Measurements from ENCODE around the gene B3GNT7.
"Not testable (repeated sequence)": the region's sequence is repeated elsewhere in the genome, so short reads cannot be mapped to it uniquely, and the experiment has no call there.

The B3GNT7 gene

GRCh38 chr2:231427116-231427515, 31.6 kb downstream of the B3GNT7 start:
- no peak for DNase-seq (ENCODE audit: low read depth)

GRCh38 chr2:231429152-231429551, 33.6 kb downstream of the B3GNT7 start:
- no peak for DNase-seq (ENCODE audit: low read depth)

- no peak for DNase-seq (ENCODE audit: low read depth)
Observed at GRCh38 chr2:231429901-231430300, 34.4 kb downstream of the B3GNT7 start.

- not testable (repeated sequence) for DNase-seq (ENCODE audit: low read depth)
Observed at GRCh38 chr2:231430437-231430836, 34.9 kb downstream of the B3GNT7 start.

- no peak for DNase-seq (ENCODE audit: low read depth)
Observed at GRCh38 chr2:231431606-231432005, 36.1 kb downstream of the B3GNT7 start.

- no peak for DNase-seq (ENCODE audit: low read depth)
Observed at GRCh38 chr2:231433990-231434389, 38.5 kb downstream of the B3GNT7 start.

- DNase-seq (ENCODE audit: low read depth) = no peak
Observed at GRCh38 chr2:231436957-231437356, 41.4 kb downstream of the B3GNT7 start.

- DNase-seq (ENCODE audit: low read depth) = no peak
Observed at GRCh38 chr2:231449503-231450054, 54.1 kb downstream of the B3GNT7 start.

GRCh38 chr2:231450548-231450989, 55.1 kb downstream of the B3GNT7 start:
- DNase-seq (ENCODE audit: low read depth) = no peak

Measured in stimulated activated CD8-positive, alpha-beta memory T cell treated with anti-CD3 and anti-CD28 coated beads, Interleukin-4, amount 100 ng/mL, for 24 hours (primary cell).